Subcutaneous adipose tissue (tissue), 4 donors: ENCODE measurements around the gene CPTP. TPM values are rescaled to one million over a fixed set of nuclear protein-coding genes. Genes with fewer than 3 reads are reported as not detected.

Source experiments
- CTCF ChIP-seq: fragments of 450-650 bp; IDR thresholded peaks from one replicate; pipeline ENCODE4 v1.5.1; 2016; ENCODE audit warnings: low read depth, mild to moderate bottlenecking, control low read depth, antibody characterized with exemption, moderate library complexity
- total RNA-seq, 4 donors: library from RNA; depleted of rRNA; stranded (reverse); fragments of >200 nt; gene quantifications; one replicate each; pipeline ENCODE4 v1.1.0, GENCODE V29; 2016

Gene CPTP
- total RNA-seq, 4 donors from 2014 or later: 4.9 to 33.0 (median 9.4) TPM

GRCh38 chr1:1298861-1299685 lies 25.5 kb upstream of the CPTP start:
- TF ChIP-seq CTCF: no peak

GRCh38 chr1:1299686-1300351 lies 24.8 kb upstream of the CPTP start:
- TF ChIP-seq CTCF: no peak

- TF ChIP-seq CTCF: no peak
Measured at GRCh38 chr1:1300352-1300739, 24.3 kb upstream of the CPTP start.

- no peak for TF ChIP-seq CTCF
Measured at GRCh38 chr1:1302006-1302430, 22.6 kb upstream of the CPTP start.

GRCh38 chr1:1302951-1303509 lies 21.6 kb upstream of the CPTP start:
- no peak for TF ChIP-seq CTCF

- no peak for TF ChIP-seq CTCF
Measured at GRCh38 chr1:1303736-1304135, 20.9 kb upstream of the CPTP start.
